ENCODE results near the gene LRSAM1.

LRSAM1 gene

DNA sequence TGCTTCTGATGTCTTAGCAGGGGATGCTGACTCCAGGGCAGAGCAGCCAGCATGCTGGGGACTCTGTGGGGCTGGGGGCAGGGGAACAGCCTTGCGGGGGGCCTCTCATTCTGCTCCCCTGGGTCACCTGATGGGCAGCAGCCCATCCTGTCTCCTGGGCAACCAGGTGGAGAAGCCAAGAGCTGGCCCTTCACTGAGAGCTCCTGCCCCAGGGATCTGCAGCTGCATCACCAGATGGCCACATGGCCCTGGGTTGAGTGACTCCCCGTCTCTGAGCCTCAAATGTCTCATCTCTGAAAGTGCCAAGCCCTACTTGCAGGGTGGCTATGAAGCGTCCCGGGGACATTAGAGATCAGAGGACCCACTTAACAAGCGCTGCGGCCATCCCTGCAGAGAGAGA is 49.1 kb downstream of the LRSAM1 start:
- DNase-seq = no peak

DNA sequence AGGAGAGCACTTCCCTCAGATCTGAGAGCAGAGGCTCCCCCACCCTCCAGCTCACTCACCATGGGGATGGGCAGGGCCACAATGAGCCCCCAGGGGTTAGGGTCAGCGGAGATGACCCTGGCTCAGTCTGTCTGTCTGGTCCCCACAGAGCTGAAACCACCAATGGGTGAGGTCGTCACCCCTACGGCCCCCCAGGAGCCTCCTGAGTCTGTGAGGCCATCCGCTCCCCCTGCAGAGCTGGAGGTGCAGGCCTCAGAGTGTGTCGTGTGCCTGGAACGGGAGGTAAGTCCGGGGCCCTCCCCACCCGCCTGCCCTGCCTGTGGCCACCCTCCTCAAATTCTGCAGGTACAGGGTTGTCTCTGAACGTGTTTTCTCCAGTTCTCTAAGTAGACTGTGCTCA is 49.6 kb downstream of the LRSAM1 start:
- no peak for DNase-seq

DNA sequence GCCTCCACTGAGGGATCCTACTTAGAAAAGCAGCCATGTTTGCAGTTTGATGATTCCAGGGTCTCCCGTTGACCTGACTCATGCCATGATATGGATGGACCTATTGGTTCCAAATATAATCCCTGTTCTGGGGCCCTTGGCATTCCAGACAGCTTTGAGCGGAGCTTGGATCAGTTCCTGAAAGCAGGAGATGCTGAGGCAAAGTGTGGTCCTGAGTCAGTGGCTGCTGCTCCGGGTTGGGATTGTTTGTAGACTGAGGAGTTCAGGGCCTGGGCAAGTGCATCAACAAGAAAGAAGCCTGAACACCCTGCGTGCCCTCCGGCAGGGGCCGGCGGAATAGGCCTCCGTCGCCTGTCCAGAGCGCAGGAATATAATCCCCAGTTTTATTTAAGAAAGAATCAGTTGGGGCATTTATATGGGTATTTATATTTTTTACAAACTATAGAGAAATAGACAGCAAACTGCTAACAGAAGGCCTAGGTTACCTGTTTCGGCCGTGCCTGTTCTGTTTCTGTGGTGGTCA is 50.6 kb downstream of the LRSAM1 start:
- no peak for DNase-seq

DNA sequence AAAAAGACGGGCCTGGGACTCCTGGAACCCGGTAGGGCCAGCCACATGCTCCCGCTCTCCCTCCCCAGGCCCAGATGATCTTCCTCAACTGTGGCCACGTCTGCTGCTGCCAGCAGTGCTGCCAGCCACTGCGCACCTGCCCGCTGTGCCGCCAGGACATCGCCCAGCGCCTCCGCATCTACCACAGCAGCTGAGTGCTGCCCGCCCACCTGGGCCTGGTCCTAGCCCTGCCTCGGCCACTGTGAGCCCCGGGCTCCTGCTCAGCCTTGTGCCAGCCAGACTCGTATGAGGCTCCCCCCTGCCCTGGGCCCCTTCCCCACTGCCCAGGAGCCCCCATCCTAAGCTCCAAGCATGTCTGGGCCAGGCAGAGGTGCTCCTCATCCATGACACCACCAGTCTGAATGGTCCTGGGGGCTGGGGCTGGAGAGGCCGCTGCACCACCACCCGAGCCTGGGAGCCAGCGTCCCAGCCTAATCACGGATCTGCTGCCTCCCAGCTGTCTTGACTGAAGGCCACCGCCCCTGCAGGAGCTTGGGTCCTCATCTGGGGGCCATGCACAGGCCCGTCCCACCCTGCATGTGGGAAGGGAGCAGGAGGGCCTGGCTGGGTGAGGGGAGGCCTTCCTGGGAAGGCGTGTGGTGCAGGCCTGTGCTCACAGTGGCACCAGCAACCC is 51.5 kb downstream of the LRSAM1 start:
- DNase-seq = no peak

DNA sequence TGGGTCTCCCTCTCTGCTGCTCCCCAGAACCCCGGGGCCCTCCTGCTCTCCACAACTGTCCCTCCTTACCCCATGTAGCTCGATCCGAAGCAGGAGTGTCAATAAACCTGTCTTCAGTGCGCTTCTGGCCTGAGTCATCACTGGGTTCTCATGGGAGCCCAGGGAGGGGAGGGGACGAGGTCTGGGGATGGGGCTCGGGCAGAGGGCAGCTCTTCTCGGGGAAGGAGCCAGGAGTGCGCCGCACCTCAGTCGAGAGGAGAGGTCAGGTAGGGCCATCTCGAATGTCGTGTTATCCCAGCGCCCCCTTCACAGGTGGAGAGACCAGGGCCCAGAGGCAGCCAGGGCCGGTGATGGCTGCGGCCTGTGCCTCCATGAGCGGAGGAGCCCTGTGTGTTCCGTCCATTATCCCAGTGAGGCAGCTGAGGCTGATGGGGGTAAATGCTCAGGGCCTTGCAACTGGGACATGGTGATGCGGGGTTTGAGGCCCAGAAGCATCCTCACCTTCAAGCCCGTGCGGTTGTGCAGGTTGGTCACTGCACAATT is 52.1 kb downstream of the LRSAM1 start:
- DNase-seq = no peak

DNA sequence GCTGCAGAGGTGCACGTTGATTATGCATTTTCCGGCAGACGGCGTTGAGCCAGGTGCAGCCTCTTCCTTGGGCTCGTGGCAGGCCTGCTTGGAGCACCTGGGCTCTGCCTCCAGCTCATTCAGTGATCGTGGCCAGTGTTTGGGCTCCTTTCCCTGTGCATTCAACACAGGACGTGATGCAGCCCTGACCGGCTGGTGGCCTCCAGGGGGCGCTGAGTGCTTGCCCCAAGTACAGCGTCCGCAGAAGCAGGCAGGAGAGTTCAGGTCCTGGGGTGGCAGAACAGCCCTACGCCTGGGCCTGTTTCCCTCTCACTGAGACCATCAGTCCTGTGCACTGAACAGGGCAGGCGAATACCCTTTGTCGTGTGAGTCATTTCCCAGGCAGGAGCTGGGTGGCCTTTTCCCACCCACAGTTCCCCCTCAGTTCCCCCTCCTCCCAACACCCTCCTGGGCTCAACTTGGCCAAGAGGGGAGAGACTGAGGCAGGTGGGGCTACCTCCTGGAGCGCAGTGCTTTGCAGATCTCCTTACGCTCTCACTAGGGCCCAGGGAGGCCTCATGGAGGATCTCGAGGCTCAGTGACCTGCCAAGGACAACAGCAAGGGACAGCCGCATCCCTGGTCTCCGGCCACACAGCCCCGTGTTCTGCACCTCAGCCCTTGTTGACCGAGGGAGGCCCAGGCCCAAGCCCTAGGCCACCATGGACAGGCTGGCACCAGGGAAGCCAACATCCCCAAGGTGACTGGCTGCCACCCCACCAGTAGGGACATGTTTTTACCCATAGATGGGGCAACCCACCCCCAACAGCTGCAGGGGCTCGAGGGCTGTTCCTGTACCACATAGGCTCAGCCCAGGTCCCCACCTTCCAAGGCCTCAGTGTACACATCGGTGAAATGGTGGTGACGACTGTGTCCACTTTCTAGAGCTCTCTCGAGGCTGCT is 52.9 kb downstream of the LRSAM1 start:
- DNase-seq = peak; percentile 75

DNA sequence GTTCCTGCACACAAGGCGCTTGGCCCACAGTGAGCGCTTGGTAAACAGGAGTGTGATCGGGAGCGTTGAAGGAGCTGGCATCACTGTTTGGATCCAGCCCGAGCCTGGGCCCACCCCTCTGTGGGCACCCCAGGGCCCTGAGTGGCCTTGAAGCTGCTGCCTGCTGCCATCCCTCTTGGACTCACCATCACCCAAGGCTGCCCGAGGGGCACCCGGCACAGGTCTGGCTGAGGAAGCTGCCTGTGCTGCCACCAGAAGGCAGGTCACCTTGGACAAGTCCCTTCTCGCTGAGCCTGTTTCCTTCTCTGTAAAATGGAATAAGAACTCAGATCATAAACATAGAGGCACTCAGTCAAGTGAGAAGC is 53.6 kb downstream of the LRSAM1 start:
- DNase-seq = no peak

DNA sequence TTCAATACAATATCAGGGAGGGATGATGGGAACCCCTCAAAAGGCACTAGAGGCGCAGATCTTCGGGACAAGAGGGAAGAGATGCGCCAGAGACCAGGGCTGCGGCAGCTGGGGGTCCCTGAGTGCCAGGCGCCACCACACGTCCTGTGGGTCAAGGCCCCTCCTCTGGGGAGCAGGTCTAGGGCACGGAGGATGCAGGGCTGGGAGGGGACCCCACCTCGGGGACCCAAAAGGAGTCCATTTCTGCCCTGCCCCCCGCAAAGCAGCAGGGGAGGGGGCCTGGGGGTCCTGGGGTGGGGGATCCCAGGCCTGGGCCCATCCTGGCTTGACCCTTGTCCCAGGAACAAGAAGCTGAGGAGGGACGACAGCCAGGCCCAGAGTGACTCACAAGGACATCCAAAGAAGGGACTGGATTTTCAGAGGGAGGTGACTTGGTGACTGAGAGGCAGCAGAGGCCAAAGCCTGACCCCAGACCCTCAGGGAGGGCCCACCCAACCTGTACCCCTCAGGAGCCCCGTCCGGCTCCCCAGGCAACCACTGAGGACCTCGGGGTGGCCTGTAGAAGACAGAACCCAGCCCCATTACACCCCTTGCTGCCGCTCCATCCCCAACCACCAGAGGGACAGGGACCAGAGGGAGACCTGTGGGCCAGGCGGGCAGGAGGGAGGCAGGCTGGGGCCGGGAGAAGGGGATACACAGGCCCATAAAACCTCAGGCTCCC is 54.2 kb downstream of the LRSAM1 start:
- no peak for DNase-seq

DNA sequence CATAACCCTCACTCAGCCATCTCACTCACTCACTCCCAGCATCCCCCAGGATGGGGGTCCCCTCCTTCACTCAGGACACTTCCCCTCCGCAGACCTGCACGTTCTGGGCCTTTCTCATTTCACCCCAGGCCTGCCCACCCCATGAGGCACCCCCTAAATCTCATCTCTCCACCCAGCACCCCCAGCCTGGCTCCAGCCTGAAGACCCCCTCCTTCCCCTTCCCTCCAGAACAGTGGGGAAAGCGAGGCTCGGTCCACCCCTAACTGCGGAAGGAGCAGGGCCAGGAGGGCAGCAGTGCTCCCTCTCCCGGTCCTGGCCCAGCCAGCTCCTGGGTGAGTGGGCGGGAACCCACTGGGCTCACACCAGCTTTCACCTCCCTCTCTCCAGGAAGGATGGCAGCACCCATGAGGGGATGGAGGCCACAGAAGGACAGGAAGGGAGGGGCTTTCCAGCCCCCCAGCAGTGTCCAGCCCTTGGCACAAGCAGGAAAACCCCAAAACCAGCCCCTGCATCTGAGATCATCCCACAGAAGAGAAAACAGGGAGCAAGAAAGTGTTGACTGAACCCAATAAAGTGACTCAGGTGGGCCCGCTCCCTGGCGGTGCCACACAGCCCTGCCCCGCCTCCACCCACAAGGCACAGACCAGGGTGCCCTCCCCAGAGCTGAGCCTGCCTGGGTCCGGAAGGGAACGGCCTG is 55.0 kb downstream of the LRSAM1 start:
- no peak for DNase-seq

DNA sequence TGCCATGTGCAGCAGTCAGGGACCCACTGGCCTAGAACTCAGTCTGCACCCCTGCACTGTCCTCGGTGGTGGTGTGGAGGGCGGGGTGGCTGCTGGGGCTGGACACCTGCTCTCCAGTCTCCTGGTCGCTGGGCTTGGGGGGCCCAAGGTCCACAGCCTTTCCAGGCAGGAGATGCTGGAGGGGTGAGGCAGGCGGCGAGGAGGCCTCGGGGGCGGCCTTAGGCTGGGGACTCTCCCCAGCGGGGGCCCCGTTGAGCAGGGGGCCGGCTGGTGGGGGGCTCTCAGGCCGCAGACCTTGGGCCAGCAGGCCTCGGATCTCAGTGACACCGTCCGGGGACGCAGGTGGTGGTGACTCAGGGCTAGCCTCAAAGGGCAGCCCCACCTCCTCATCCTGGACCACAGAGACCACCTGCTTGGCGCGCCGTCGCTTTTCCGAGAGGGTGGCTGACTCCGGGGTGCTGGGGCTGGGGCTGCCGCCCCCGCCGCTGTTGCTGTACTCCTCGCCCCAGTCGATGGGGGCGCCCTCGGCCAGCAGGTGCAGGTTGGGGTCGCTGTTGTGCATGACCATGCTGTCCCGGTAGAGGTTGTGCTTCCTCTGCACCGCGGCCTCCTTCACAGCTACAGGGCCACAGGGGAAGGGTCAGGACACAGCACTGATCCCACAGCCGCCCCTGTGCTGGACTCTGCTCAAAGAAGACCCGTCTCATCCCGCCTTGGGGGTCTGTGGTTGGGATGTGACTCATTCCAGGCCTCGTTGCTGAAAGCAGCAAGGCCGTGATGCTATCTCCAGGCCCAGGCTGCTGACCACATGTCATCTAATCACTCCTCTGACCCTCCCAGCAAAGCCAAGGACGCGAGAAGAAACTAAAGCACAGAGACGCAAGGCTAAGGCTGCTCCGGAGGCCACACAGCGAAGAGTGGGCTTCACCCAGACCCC is 55.8 kb downstream of the LRSAM1 start:
- DNase-seq = no peak

DNA sequence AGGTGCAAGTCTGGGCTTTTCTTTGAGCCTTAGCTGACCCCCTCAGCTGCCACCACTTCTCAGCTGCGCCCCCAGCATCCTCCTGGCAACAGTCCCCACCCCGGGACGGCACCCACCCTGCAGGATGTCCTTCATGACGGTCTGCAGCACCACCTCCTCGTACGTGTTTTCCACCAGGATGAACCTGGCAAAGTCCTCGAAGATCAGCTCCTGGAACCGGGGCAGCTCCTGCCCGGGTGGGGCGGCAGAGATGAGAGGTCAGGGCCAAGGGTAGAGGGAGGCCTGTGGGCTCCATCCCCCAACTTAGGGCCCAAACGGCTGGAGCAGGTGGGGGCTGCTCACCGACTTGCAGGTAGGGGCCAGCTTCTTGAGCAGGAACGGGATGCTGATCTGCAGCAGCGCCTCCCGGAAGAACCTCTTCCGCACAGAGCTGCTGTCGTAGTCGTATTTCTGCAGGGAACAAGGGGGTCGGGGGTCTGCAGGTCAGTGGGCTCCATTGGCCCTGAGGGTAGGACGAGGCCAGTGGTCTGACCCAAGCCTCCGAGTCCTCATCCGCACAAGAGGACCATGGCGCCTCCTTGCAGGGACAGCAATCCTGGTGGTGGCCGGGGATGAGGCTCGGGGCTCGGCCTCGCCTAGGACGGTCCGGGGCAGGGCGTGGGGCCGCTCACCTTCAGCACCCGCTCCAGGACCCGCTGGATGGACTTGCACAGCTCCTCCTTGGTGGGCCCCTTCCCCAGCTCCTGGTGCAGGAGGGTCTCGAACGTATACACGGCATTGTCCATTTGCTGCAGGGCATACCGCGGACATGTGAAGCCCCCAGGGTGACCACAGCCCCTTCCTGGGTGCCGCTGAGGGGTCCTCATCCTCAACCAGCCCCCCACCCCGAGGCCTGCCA is 56.7 kb downstream of the LRSAM1 start:
- DNase-seq = no peak

DNA sequence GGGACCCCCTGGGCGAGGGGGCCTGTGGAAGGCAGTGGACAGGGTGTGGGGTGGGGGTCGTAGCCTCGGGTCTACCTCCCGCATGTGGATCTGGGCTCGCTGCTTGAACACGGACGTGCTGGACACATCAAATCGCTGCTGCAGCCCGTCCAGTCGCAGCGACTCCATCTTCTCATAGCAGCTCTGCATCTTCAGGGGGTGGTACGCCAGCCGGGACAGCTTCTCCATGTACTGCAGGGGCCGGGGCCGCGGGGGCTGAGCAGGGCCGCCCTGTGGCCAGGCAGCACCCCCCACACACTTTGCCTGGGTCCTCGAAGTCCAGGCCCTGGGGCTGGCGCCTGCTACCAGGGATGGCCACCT is 57.6 kb downstream of the LRSAM1 start:
- no peak for DNase-seq

DNA sequence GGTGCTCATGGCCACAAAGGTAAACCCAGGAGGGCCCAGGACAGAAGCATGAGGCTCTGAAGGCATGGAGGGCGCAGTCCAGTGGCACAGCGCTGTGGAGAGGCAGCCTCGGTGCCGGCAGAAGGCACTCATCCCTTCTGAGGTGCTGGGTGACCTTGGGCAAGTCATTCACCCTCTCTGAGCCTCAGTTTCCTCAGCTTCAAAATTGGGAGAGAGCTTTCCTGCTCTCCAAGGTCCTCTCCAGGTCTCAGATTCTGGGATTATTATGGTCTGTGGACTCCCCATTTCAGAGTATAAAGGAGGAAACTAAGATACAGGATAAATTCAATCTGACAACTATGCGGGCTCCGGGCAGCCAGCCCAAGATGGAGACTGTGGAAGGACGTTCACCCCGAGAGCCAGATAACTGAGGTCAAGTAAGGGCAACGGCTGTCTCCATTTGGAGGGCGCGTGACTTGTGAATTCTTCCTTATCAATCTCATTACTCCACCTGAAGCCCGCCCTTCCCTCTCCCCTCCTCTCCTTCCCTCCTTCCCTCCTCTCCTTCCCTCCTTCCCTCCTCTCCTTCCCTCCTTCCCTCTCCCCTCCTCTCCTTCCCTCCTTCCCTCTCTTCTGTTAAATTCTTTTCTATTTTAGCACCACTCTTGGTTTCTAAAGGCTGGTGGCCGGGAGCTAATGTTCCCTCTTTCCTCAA is 58.1 kb downstream of the LRSAM1 start:
- DNase-seq = no peak

DNA sequence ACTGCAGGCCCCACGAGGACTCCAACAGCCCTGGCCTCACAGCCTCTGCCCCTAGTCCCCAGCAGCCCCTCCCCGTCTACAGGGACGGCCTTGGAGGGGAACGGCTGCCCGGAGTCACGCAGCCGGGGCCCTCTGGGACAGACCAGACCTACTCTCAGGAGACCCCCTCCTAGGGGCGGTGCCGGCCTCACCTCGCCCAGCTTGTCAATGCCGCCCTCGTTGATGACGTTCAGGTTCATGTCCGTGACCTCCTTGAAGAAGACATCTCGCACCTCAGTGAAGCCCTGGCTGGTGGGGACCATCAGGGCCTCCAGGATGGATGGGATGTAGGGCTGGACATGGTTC is 58.6 kb downstream of the LRSAM1 start:
- DNase-seq = no peak

DNA sequence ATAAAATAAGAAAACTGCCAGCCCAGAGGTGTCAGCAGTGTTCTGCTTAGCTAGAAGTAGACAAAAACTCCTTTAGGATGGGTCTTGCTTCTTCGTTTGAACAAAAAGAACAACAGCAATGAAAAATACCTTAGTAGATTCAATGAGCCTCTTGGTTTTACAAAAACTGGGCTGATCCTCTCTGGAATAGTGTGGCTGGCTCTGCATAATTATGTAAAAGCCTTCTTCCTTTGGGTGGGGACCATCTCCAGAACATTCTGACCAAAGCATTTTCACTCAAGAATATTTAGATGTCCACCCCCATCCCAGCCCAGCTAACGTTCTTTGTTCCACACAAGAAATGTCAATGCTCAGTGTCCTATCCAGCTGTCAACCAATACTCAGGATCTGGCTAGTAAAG is 63.2 kb downstream of the LRSAM1 start:
- no peak for DNase-seq

DNA sequence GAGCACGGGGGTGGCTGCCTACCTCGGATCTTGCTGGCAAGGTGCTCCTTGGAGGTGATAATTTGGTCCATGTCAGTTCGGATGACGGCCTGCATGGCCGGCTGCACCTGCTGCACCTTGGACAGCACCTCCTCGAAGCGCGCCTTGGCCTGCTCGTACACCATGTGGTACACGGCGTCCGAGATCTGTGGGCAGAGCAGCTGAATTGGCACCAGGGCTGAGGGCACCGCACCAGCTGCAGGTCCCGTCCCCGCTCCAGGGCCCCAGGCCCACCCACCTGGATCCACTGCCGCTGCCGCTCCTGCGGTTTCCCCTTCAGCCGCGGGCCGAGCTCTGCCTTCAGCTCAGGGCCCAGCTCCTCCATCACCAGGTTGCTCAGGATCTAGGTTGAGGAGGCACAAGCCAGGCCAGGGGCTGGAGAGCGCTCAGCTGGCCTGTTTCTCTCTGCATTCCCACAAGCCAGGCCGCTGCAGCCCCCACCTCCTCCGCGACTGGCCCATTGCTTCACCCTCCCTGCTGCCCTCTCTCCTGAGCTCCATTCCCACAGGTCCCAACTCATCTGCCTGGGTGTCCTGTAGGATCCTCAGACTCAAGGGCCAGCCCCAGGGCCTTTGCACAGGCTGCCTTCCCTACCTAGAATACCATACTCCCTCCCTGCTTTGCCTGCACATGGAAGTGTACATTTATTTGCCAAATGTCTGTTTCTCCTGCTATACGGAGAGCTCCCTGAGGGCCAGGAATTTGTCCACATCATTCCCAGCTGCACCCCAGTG is 65.7 kb downstream of the LRSAM1 start:
- DNase-seq = no peak

DNA sequence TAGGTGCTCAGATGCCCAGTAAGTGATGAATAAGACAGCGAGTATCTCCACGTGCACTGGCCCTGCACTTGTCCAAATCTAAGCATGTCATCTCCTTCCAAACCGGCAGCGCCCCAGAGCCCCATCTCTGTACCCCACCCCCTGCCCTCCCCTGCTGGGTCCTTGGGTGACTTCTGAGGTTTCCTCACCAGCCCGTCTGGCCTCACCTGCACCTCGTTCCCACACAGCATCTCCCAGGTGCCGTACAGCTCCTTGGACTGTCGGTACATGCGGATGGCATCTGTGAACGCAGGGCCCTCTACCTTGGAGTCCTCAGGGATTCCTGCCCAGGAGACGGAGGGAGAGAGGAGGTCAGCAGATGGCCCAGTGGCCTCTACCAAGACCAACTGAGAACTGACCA is 66.3 kb downstream of the LRSAM1 start:
- DNase-seq = no peak

DNA sequence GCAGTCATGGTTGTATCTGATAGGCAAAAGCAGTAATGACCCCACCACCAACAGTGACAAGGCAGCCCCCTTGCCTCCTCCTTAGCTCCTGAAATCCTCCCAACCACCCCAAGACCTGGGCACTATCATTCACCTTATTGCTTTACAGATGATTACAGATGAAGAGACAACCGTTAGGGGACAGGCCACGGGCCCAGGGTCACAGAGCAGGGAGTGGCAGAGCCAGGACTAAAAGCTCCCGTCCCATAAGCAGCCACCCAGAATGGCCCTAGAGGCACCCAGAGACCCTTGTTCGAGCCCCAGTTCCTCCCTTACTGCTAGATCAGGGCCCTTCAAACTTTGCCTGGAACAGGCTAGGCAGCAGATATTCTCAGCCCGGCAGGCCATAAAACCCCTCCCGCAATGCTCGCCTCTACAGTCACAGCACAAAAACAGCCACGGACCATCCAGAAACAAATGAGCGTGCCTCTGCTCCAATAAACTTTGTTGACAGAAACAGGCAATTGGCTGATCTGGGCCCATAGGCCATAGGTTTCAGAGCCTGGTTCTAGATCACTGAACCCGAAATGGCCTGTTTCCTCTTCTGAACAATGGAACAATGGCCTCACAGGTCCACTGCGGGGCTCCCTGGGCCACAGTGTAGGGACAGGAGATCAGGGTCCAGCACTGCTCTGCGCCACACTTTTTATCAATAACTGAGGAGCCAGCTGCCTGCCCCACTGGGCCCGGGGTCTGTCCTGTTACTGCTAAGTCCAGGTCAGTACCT is 67.0 kb downstream of the LRSAM1 start:
- DNase-seq = no peak

All from T-helper 9 cell (primary cell).